HEK293T (cell line): ENCODE results near the gene RPS21.

Experiments
- CTCF ChIA-PET: fragments of 350-600 bp; formaldehyde crosslinking; extraction: SDS; loops from one replicate; lab custom pipeline; 2021; ENCODE audit warnings: antibody characterized with exemption, inconsistent platforms; lab: Yijun Ruan, JAX
- POLR2A ChIA-PET: fragments of 350-600 bp; formaldehyde crosslinking; extraction: SDS; loops from one replicate; lab custom pipeline; 2020; ENCODE audit warnings: antibody characterized with exemption, inconsistent platforms; lab: Yijun Ruan, JAX
- DNase-seq: peaks from one replicate; pipeline ENCODE4 v3.0.0; 2012; ENCODE audit warnings: mixed read lengths; ENCODE audit errors: extremely low spot score
- ARNT ChIP-seq: fragments of 450-650 bp; IDR thresholded peaks from 2 replicates; pipeline ENCODE4 v1.6.1; 2017; ENCODE audit warnings: mild to moderate bottlenecking
- BHLHE40 ChIP-seq: fragments of 450-650 bp; IDR thresholded peaks from 2 replicates; pipeline ENCODE4 v1.6.1; 2016; ENCODE audit warnings: mild to moderate bottlenecking, moderate library complexity, borderline replicate concordance
- CTBP1 ChIP-seq: fragments of 450-650 bp; IDR thresholded peaks from 2 replicates; pipeline ENCODE4 v1.6.1; 2016; ENCODE audit warnings: borderline replicate concordance
- ELF4 ChIP-seq: fragments of 450-650 bp; IDR thresholded peaks from 2 replicates; pipeline ENCODE4 v1.6.1; 2017; ENCODE audit warnings: antibody characterized with exemption
- FOXA1 ChIP-seq: fragments of 450-650 bp; IDR thresholded peaks from 2 replicates; pipeline ENCODE4 v1.6.1; 2016; ENCODE audit warnings: mild to moderate bottlenecking
- FOXK2 ChIP-seq: fragments of 450-650 bp; IDR thresholded peaks from 2 replicates; pipeline ENCODE4 v1.6.1; 2016; ENCODE audit warnings: mild to moderate bottlenecking
- FOXM1 ChIP-seq: fragments of 450-650 bp; IDR thresholded peaks from 2 replicates; pipeline ENCODE4 v1.6.1; 2017; ENCODE audit warnings: mild to moderate bottlenecking, borderline replicate concordance
- HDGF ChIP-seq: fragments of 450-650 bp; IDR thresholded peaks from 2 replicates; pipeline ENCODE4 v1.6.1; 2017; ENCODE audit warnings: antibody characterized with exemption, borderline replicate concordance
- L3MBTL2 ChIP-seq: fragments of 450-650 bp; conservative IDR thresholded peaks from 2 replicates; pipeline ENCODE4 v1.6.1; 2016; ENCODE audit warnings: mild to moderate bottlenecking
- LEF1 ChIP-seq: fragments of 450-650 bp; IDR thresholded peaks from 2 replicates; pipeline ENCODE4 v1.6.1; 2017; ENCODE audit warnings: mild to moderate bottlenecking, borderline replicate concordance
- NFRKB ChIP-seq: fragments of 450-650 bp; IDR thresholded peaks from 2 replicates; pipeline ENCODE4 v1.6.1; 2016; ENCODE audit warnings: mild to moderate bottlenecking, moderate library complexity
- SP1 ChIP-seq: fragments of 450-650 bp; IDR thresholded peaks from 2 replicates; pipeline ENCODE4 v1.6.1; 2017
- SUZ12 ChIP-seq: fragments of 450-650 bp; IDR thresholded peaks from 2 replicates; pipeline ENCODE4 v1.6.1; 2016; ENCODE audit warnings: mild to moderate bottlenecking
- TARDBP ChIP-seq: fragments of 450-650 bp; IDR thresholded peaks from 2 replicates; pipeline ENCODE4 v1.6.1; 2016
- ZNF384 ChIP-seq: fragments of 450-650 bp; IDR thresholded peaks from 2 replicates; pipeline ENCODE4 v1.6.1; 2016
- TF ChIP-seq, protein P1 (sequence below): fragments of 450-650 bp; IDR thresholded peaks from 2 replicates; pipeline ENCODE4 v1.6.1; 2016

RPS21 gene

GRCh38 chr20:62356589-62357186 is 30.2 kb upstream of the RPS21 start:
- TF ChIP-seq ELF4 (no peak), LEF1 (no peak), L3MBTL2 (no peak), HDGF (no peak), CTBP1 (no peak), SP1 (no peak), SUZ12 (no peak)
- POLR2A ChIA-PET = no interaction called here
- no peak for DNase-seq
- CTCF ChIA-PET = no interaction called here

GRCh38 chr20:62357187-62357667 is 29.7 kb upstream of the RPS21 start:
- POLR2A ChIA-PET = no interaction called here
- no peak for DNase-seq
- CTCF ChIA-PET = no interaction called here
- TF ChIP-seq SP1 (no peak), FOXM1 (no peak), FOXK2 (no peak), HDGF (no peak), FOXA1 (no peak)

DNA sequence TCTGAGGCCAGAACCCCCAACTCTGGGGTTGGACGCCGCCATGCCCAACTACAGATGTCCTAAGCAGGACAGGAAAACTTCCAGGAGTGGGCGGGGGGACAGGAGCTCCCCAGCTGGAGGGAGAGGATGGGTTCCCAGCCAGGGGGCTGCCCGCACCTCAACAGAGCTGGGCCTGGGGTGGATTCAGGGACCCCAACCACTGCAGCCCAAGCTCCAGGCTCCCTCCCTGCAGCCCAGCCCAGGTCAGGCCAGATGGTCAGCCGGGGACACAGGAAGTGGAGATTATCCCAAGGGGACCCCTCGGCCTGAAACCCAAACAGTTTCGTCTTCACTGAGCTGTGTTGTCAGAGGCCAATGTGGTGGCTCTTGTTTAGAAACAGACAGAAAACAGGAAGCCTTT is 29.2 kb upstream of the RPS21 start:
- CTCF ChIA-PET = no interaction called here
- no peak for TF ChIP-seq L3MBTL2
- no peak for TF ChIP-seq FOXK2
- TF ChIP-seq NFRKB = no peak
- no peak for TF ChIP-seq FOXM1
- TF ChIP-seq BHLHE40 = no peak
- TF ChIP-seq ARNT = no peak
- TF ChIP-seq SUZ12 = no peak
- no peak for TF ChIP-seq ZNF384
- TF ChIP-seq SP1 = no peak
- TF ChIP-seq HDGF = no peak
- TF ChIP-seq ELF4 = no peak
- no peak for TF ChIP-seq FOXA1
- TF ChIP-seq TARDBP = no peak
- no peak for TF ChIP-seq LEF1
- TF ChIP-seq CTBP1 = no peak
- POLR2A ChIA-PET = no interaction called here
- no peak for DNase-seq

GRCh38 chr20:62358171-62359042 is 28.5 kb upstream of the RPS21 start:
- POLR2A ChIA-PET = no interaction called here
- CTCF ChIA-PET = no interaction called here
- DNase-seq = no peak
- TF ChIP-seq HDGF (no peak), SUZ12 (no peak), NFRKB (no peak), BHLHE40 (no peak), TARDBP (no peak), FOXK2 (no peak), ELF4 (no peak), FOXM1 (no peak), CTBP1 (no peak), LEF1 (no peak)
- TF ChIP-seq, protein P1, sequence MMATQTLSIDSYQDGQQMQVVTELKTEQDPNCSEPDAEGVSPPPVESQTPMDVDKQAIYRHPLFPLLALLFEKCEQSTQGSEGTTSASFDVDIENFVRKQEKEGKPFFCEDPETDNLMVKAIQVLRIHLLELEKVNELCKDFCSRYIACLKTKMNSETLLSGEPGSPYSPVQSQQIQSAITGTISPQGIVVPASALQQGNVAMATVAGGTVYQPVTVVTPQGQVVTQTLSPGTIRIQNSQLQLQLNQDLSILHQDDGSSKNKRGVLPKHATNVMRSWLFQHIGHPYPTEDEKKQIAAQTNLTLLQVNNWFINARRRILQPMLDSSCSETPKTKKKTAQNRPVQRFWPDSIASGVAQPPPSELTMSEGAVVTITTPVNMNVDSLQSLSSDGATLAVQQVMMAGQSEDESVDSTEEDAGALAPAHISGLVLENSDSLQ = no peak

DNA sequence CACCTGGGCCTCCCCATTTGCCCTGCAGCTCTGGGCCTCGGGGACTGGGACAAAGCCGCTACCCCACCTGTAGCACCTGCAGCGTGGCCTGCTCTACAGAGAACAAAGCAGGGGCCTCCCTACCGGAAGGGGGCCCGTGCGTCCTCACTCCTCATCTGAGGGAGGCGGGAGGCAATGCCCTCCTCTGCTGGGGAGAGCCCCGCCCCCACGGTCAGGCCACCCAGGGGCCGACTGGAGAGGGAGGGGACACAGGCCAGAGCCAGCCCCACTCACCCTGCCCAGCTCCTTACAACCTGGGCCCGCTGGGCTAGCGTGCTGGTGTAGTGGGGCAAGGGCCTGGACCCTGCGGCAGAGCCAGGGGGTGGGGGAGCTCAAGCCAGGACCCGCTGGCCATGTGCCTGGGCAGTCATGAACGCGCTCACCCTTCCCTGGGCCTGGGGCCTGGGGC is 27.8 kb upstream of the RPS21 start:
- TF ChIP-seq, protein P1 = no peak
- no peak for TF ChIP-seq FOXA1
- no peak for TF ChIP-seq TARDBP
- TF ChIP-seq ZNF384 = no peak
- TF ChIP-seq L3MBTL2 = no peak
- ChIA-PET POLR2A (no interaction called here), CTCF (no interaction called here)
- no peak for DNase-seq

- ChIA-PET CTCF (no interaction called here), POLR2A (no interaction called here)
- TF ChIP-seq TARDBP (no peak), ELF4 (no peak), LEF1 (no peak), L3MBTL2 (no peak), ARNT (no peak), SP1 (no peak), SUZ12 (no peak)
- no peak for DNase-seq
These were observed 27.3 kb upstream of the RPS21 start for GRCh38 chr20:62359491-62360121.
